PC-9 (cell line): ENCODE measurements around the gene CDH1.

Experiments
- CTCF ChIP-seq: fragments of 200-600 bp; sonication (generic); conservative IDR thresholded peaks from 2 replicates; pipeline ENCODE4 v1.6.1; 2017; ENCODE audit warnings: mixed run types, antibody characterized with exemption, mild to moderate bottlenecking, moderate library complexity
- EZH2 ChIP-seq: fragments of 200-600 bp; sonication (generic); IDR thresholded peaks from 2 replicates; pipeline ENCODE4 v1.8.0; 2017; ENCODE audit warnings: antibody characterized with exemption, low read depth

DNA sequence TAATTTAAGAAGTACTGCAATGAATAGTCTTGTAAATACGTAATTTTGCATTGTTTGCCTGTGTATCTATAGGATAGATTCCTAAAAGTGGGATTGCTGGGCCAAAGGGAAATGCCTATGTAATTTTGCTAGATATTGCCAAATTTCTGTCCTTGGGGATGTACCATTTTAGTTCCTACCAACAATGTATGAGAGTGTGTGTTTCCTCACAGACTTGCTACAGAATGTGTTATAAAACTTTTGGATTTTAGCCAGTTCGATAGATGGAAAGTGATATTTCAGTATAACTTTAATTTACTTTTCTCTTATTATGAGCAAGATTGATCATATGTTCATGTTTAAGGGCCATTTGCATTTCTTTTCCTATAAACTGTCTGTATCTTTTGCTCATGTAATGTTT is 114.5 kb downstream of the CDH1 start:
- TF ChIP-seq CTCF (no peak), EZH2 (no peak)
